ENCODE results near the gene HEPHL1. TPM values are rescaled to one million over a fixed set of nuclear protein-coding genes. Genes with fewer than 3 reads are reported as not detected.

The HEPHL1 gene
- total RNA-seq, 1 donor from 2014 or later = not detected

DNA sequence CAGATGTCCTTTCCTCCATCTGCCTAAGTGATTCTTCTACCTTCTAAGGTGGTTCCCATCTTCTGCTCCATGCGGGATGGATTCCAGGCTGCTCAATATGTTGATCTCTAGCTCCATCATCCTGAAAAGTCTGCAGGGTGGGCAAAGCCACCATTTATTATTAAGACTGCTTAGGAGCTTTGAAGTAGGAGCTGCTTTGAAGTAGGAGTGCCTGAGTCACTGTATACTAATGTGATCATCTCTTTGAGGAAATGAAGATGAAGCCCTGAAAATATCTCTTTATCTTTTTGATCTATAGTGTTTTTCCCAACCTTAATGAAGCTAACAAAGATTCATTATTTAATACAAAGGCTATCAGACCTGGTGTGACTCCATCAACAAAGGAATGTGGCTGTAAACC lies 13.1 kb downstream of the HEPHL1 start:
- TF ChIP-seq, protein P1, sequence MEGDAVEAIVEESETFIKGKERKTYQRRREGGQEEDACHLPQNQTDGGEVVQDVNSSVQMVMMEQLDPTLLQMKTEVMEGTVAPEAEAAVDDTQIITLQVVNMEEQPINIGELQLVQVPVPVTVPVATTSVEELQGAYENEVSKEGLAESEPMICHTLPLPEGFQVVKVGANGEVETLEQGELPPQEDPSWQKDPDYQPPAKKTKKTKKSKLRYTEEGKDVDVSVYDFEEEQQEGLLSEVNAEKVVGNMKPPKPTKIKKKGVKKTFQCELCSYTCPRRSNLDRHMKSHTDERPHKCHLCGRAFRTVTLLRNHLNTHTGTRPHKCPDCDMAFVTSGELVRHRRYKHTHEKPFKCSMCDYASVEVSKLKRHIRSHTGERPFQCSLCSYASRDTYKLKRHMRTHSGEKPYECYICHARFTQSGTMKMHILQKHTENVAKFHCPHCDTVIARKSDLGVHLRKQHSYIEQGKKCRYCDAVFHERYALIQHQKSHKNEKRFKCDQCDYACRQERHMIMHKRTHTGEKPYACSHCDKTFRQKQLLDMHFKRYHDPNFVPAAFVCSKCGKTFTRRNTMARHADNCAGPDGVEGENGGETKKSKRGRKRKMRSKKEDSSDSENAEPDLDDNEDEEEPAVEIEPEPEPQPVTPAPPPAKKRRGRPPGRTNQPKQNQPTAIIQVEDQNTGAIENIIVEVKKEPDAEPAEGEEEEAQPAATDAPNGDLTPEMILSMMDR (IDR thresholded peaks at IDR 0.05) = no peak
- Mint-ChIP-seq H3K4me3 (ENCODE audit: unreplicated experiment) (no peak overlapping the region), H3K27me3 (ENCODE audit: low read depth) (no peaks in the 10 kb centered on the region), H3K4me1 (ENCODE audit: low read depth) (no peaks in the 10 kb centered on the region), H3K27ac (ENCODE audit: unreplicated experiment) (no peak overlapping the region), H3K36me3 (ENCODE audit: low read depth) (no peaks in the 10 kb centered on the region), H3K9me3 (ENCODE audit: low read depth) (peaks cover 3% of the 10 kb centered on the region)
- DNase-seq (ENCODE audit: low spot score) = no peak

DNA sequence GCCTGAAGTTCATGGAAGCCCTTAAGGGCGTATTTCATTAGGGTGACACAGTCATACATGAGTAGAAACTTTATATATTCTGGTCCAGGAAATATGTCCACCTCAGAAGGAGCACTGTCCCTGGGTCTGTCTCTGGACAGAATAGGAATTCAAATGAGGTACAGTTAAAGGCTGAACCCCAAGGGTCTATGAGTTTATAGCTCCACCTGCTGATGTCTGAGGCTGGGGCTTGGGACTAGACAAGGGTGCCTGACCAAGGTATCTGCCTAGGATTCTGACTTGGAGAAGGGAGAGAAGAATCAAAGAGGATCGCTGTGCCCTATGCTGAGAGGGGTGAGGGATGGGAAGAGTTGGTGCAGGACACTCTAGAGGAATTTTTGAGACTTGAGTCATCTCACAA lies 14.9 kb downstream of the HEPHL1 start:
- TF ChIP-seq, protein P1 (IDR thresholded peaks at IDR 0.05) = no peak
- no peak overlapping the region for H3K27ac Mint-ChIP-seq (ENCODE audit: unreplicated experiment)
- peaks cover 3% of the 10 kb centered on the region for H3K9me3 Mint-ChIP-seq (ENCODE audit: low read depth)
- no peak overlapping the region for H3K4me3 Mint-ChIP-seq (ENCODE audit: unreplicated experiment)
- no peak for DNase-seq (ENCODE audit: low spot score)
- H3K27me3 Mint-ChIP-seq (ENCODE audit: low read depth) = no peaks in the 10 kb centered on the region
- H3K36me3 Mint-ChIP-seq (ENCODE audit: low read depth) = no peaks in the 10 kb centered on the region
- H3K4me1 Mint-ChIP-seq (ENCODE audit: low read depth) = no peaks in the 10 kb centered on the region

DNA sequence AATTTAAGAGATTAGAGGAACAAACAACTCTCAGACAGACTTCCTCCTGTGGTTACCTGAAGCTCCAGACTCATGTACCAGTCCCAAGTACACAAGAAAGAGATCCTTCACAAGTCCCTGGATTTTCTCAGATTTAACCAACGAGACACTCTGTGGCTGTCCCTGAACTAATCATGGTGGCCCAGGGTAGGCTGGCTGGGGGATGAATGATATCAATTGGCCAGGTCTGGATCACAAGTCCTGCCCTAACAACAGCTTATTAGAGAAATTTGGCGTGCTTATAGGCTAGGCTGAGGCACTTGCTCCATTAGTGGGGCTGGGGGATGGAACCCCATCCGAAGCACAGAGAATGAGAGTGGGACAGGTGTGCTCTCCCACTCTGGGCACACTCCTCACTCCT lies 22.1 kb downstream of the HEPHL1 start:
- no peaks in the 10 kb centered on the region for H3K4me1 Mint-ChIP-seq (ENCODE audit: low read depth)
- H3K36me3 Mint-ChIP-seq (ENCODE audit: low read depth) = no peaks in the 10 kb centered on the region
- H3K4me3 Mint-ChIP-seq (ENCODE audit: unreplicated experiment) = no peak overlapping the region
- H3K27ac Mint-ChIP-seq (ENCODE audit: unreplicated experiment) = no peak overlapping the region
- H3K27me3 Mint-ChIP-seq (ENCODE audit: low read depth) = peaks cover 10% of the 10 kb centered on the region
- TF ChIP-seq, protein P1 (IDR thresholded peaks at IDR 0.05) = no peak
- no peak for DNase-seq (ENCODE audit: low spot score)
- H3K9me3 Mint-ChIP-seq (ENCODE audit: low read depth) = no peaks in the 10 kb centered on the region

DNA sequence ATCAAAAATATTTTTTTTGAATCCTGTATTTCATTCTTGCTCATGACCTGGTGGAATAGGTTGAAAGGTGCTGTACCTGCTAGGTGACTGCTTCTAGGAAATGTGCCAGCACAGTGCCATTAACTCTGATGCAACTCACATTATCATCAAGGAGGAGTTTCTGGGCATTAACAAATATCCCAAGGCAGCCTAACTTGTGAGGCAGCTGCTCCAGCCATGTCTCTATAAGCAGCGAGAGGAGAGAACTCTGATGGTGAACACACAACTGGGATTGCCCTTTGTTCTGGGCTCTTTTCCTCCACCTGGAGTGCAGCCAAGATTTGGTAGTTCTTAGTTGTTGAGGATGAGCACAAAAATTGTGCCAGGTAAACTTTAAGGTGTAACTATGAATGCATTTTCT lies 25.6 kb downstream of the HEPHL1 start:
- TF ChIP-seq, protein P1 (IDR thresholded peaks at IDR 0.05) = no peak
- H3K36me3 Mint-ChIP-seq (ENCODE audit: low read depth) = no peaks in the 10 kb centered on the region
- H3K4me1 Mint-ChIP-seq (ENCODE audit: low read depth) = no peaks in the 10 kb centered on the region
- DNase-seq (ENCODE audit: low spot score) = no peak
- peaks cover 5% of the 10 kb centered on the region for H3K9me3 Mint-ChIP-seq (ENCODE audit: low read depth)
- H3K4me3 Mint-ChIP-seq (ENCODE audit: unreplicated experiment) = no peak overlapping the region
- H3K27me3 Mint-ChIP-seq (ENCODE audit: low read depth) = peaks cover 12% of the 10 kb centered on the region
- H3K27ac Mint-ChIP-seq (ENCODE audit: unreplicated experiment) = no peak overlapping the region

DNA sequence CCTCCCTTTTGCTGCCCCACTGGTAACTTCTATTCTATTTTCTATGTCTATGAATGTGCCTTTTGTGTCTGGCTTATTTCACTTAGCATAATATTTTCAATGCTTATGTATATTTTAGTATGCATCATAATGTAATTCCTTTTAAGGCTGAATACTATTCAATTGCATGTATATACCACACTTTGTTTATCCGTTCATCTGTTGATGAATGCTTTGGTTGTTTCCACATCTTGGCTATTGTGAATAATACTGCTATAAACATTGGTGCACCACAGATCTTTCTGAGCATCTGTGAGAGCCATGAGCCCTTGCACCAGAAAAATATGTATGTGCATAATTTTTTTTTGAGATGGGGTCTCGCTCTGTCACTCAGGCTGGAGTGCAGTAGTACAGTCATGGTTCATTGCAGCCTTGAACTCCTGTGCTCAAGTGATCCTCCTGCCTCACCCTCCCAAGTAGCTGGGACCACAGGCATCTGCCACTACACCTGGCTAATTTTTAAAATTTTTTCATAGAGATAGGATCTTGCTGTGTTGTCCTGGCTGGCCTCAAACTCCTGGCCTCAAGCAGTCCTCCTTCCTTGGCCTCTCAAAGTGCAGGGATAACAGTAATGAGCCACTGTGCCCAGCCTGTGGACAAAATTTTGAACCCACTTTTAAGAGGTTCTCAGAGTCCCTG lies 27.0 kb downstream of the HEPHL1 start:
- Mint-ChIP-seq H3K9me3 (ENCODE audit: low read depth) (peaks cover 7% of the 10 kb centered on the region), H3K27me3 (ENCODE audit: low read depth) (peaks cover 12% of the 10 kb centered on the region), H3K4me3 (ENCODE audit: unreplicated experiment) (no peak overlapping the region), H3K4me1 (ENCODE audit: low read depth) (no peaks in the 10 kb centered on the region), H3K27ac (ENCODE audit: unreplicated experiment) (no peak overlapping the region), H3K36me3 (ENCODE audit: low read depth) (no peaks in the 10 kb centered on the region)
- DNase-seq (ENCODE audit: low spot score) = no peak
- TF ChIP-seq, protein P1 (IDR thresholded peaks at IDR 0.05) = no peak

All from chondrocyte (in vitro differentiated cells).